ENCODE data around the gene COPS7A. TPM values are rescaled to one million over a fixed set of nuclear protein-coding genes. Genes with fewer than 3 reads are reported as not detected.

The COPS7A gene
- total RNA-seq, 1 donor from 2014 or later = 118 TPM

Other genes starting within 250 kb of the COPS7A start
- gene MRPL51, start 230.8 kb upstream of the COPS7A start, total RNA-seq = 66.5 and 92.2 TPM in 2 replicates
- 15.5 and 40.4 TPM in 2 replicates for gene NCAPD2, start 229.9 kb upstream of the COPS7A start, total RNA-seq
- 5,449 and 7,261 TPM in 2 replicates for gene GAPDH, start 189.5 kb upstream of the COPS7A start, total RNA-seq
- 221 and 252 TPM in 2 replicates for gene IFFO1, start 168.0 kb upstream of the COPS7A start, total RNA-seq
- gene NOP2, start 155.8 kb upstream of the COPS7A start, total RNA-seq = 53.3 and 81.3 TPM in 2 replicates
- gene CHD4, start 116.7 kb upstream of the COPS7A start, total RNA-seq = 368 and 425 TPM in 2 replicates
- not detected in 2 replicates for gene LPAR5, start 88.1 kb upstream of the COPS7A start, total RNA-seq
- gene ACRBP, start 76.6 kb upstream of the COPS7A start, total RNA-seq = 0.16 TPM in 2 replicates
- 41.0 and 53.8 TPM in 2 replicates for gene ING4, start 60.9 kb upstream of the COPS7A start, total RNA-seq
- gene ZNF384, start 34.7 kb upstream of the COPS7A start, total RNA-seq = 16.9 and 22.3 TPM in 2 replicates
- gene PIANP, start 23.2 kb upstream of the COPS7A start, total RNA-seq = not detected in 2 replicates
- 243 and 270 TPM in 2 replicates for gene MLF2, start 29.1 kb downstream of the COPS7A start, total RNA-seq
- gene PTMS, start 42.3 kb downstream of the COPS7A start, total RNA-seq = 140 and 148 TPM in 2 replicates
- 0.57 TPM in 1 of 2 replicates, not detected in the other for gene LAG3, start 48.5 kb downstream of the COPS7A start, total RNA-seq
- not detected in 2 replicates for gene CD4, start 65.5 kb downstream of the COPS7A start, total RNA-seq
- 2.5 and 4.6 TPM in 2 replicates for gene GPR162, start 97.8 kb downstream of the COPS7A start, total RNA-seq
- gene P3H3, start 104.4 kb downstream of the COPS7A start, total RNA-seq = 21.4 and 25.6 TPM in 2 replicates
- 1.7 and 2.0 TPM in 2 replicates for gene GNB3, start 116.9 kb downstream of the COPS7A start, total RNA-seq
- gene CDCA3, start 127.2 kb downstream of the COPS7A start, total RNA-seq = 1.9 and 3.5 TPM in 2 replicates
- 146 and 154 TPM in 2 replicates for gene USP5, start 128.1 kb downstream of the COPS7A start, total RNA-seq
- gene TPI1, start 143.5 kb downstream of the COPS7A start, total RNA-seq = 1,115 and 1,161 TPM in 2 replicates
- 9.5 and 10.0 TPM in 2 replicates for gene SPSB2, start 149.3 kb downstream of the COPS7A start, total RNA-seq
- gene LRRC23, start 180.8 kb downstream of the COPS7A start, total RNA-seq = 11.1 and 12.1 TPM in 2 replicates
- gene ENO2, start 190.5 kb downstream of the COPS7A start, total RNA-seq = 9.0 and 9.9 TPM in 2 replicates
- 11.3 and 15.2 TPM in 2 replicates for gene ATN1, start 203.9 kb downstream of the COPS7A start, total RNA-seq
- not detected in 2 replicates for gene RNU7-1, start 219.8 kb downstream of the COPS7A start, total RNA-seq
- 116 and 166 TPM in 2 replicates for gene C12orf57, start 220.0 kb downstream of the COPS7A start, total RNA-seq
- gene PTPN6, start 227.3 kb downstream of the COPS7A start, total RNA-seq = 1.5 TPM in 1 of 2 replicates, not detected in the other
- 222 and 275 TPM in 2 replicates for gene PHB2, start 246.6 kb downstream of the COPS7A start, total RNA-seq
- 33.3 and 52.3 TPM in 2 replicates for gene EMG1, start 246.9 kb downstream of the COPS7A start, total RNA-seq

Measured in myocyte (in vitro differentiated cells).